GM18505 (cell line): ENCODE results near the gene SLC17A4.
"Not testable (repeated sequence)": the region's sequence is repeated elsewhere in the genome, so short reads cannot be mapped to it uniquely, and the experiment has no call there.

Experiments
- ATAC-seq: cut with Tn5 transposase; IDR thresholded peaks from one replicate; pipeline ENCODE4 v1.9.1; 2021; ENCODE audit not compliant: unreplicated experiment
- POLR2A ChIP-seq: IDR thresholded peaks from 4 replicates; pipeline ENCODE4 v1.6.1; 2011; ENCODE audit warnings: borderline replicate concordance; ENCODE audit not compliant: insufficient read depth, insufficient read length; ENCODE audit errors: extremely low read depth

Gene SLC17A4

DNA sequence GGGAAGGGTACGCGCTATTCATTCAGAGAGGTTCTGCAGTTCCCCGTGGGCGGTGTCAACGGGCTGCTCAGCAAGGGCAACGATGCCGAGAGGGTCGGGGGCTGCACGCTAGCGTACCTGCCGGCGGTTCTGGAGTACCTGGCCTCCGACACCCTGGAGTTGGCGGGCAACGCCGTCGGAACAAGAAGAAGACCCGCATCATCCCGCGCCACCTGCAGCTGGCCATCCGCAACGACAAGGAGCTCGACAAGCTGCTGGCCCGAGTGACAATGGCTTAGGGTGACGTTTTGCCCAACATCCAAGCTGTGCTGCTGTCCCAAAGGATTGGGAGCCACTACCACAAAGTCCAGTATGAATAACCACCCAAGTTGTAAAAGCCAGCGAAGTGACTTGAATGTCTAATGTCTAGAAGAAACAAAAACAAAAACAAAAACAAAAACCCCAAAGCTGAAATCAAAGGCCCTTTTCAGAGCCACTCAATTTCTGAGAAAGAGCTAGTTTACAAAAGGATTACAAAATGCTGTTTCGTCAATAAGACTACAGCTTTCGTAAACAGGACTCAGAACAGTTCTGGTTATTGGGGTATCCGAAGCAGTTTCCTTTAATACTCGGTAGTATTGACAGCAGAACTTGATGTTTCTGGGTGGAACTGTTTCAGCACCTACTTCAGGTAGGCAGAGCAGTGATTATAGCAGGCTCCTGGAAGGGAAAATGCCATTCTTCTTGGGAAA lies 21.9 kb upstream of the SLC17A4 start:
- TF ChIP-seq POLR2A = no peak
- ATAC-seq = no peak

DNA sequence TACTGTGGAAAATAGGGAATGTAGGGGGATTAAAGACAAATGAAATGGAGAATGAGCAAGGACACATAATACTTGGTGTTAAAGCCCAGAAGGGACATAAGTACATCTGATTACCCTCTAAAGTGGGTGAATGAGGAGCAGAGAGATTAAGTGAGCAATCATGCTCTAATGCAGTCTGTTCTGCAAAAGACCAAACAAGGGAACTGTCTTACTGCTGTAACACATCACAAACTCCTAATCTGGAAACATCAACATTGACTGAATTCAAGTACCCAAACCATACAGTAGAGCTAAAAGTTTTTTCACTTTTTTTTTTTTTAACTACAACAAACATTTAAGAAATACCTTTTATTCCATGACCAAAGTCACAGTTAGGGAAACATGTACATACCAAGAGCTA lies 19.3 kb upstream of the SLC17A4 start:
- ATAC-seq = no peak
- TF ChIP-seq POLR2A = no peak

DNA sequence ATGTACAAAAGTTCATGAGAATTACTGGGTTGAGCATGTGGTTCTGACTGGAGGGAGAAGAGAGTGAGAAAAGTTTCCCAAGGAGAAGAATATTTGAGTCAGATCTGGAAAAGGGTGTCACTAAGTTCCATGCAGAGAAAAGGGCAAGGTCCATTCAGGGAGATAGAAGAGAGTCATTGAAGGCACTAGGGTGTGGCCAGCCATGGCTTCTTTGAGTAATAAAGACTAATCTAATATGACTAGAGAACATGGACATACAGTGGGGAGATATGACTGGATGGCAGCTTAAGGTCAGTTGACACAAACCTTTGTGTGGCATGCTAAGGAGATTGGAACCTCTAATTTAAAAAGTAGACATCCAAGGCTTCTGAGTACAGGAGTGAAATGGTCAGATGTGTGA lies 10.7 kb upstream of the SLC17A4 start:
- ATAC-seq = no peak
- no peak for TF ChIP-seq POLR2A

GRCh38 chr6:25745836-25746235 lies 8.7 kb upstream of the SLC17A4 start:
- ATAC-seq = no peak
- no peak for TF ChIP-seq POLR2A

GRCh38 chr6:25746968-25747367 lies 7.6 kb upstream of the SLC17A4 start:
- TF ChIP-seq POLR2A = no peak
- ATAC-seq = no peak

DNA sequence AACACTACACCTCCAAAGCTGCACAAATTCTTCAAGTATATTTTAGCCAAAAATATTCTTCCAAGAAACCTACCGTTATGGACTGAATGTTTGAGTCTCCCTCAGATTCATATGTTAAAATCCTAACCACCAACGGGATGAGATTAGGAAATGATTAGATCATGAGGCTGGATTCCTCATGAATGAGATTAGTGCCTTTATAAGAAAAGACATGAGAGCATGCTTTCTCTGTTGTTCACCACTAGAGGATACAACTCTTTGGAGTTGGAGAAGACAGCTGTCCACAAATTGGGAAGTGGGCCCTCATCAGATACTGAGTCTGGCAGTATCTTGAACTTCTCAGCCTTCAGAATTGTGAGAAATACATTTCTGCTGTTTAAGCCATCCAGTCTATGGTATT lies 7.1 kb upstream of the SLC17A4 start:
- no peak for TF ChIP-seq POLR2A
- no peak for ATAC-seq

- no peak for ATAC-seq
- no peak for TF ChIP-seq POLR2A
These were observed 6.5 kb upstream of the SLC17A4 start for GRCh38 chr6:25748049-25748448.

DNA sequence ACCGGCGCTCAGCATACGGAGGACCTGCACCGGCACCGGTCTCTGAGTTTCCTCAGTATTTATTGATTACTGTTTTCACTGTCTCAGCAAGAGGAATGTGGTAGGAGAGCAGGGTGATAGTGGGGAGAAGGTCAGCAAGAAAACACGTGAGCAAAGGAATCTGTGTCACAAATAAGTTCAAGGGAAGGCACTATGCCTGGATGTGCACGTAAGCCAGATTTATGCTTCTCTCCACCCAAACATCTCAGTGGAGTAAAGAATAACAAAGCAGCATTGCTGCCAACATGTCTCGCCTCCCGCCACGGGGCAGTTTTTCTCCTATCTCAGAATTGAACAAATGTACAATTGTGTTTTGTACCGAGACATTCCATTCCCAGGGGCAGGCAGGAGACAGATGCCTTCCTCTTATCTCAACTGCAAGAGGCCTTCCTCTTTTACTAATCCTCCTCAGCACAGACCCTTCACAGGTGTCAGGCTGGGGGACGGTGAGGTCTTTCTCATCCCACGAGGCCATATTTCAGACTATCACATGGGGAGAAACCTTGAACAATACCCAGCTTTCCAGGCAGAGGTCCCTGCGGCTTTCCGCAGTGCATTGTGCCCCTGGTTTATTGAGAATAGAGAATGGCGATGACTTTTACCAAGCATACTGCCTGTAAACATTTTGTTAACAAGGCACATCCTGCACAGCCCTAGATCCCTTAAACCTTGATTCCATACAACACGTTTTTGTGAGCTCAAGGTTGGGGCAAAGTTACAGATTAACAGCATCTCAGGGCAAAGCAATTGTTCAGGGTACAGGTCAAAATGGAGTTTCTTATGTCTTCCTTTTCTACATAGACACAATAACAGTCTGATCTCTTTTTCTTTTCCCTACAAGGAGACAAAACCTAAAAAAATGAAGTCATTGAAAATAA lies 5.7 kb upstream of the SLC17A4 start:
- ATAC-seq = not testable (repeated sequence)

DNA sequence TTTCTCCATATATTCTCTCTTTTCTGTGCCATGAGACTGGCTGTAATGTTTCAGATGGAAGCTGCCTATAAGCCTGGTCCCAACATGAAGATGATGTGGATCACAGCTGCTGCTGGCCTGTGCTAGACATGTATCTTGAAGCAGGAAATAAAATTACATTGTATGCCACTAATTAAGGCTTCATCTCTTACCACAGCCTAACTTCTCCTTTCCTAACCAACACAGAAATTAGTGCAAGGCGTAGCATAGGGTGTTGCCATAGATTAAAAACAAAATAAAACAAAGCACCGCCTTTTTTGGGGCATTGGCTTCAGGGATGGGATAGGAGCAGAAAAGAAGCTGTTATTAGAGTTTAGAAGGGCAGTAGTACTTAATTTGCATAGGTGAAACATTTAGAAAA lies 4.7 kb upstream of the SLC17A4 start:
- TF ChIP-seq POLR2A = no peak
- no peak for ATAC-seq

GRCh38 chr6:25750906-25751305 lies 3.6 kb upstream of the SLC17A4 start:
- no peak for TF ChIP-seq POLR2A
- no peak for ATAC-seq

DNA sequence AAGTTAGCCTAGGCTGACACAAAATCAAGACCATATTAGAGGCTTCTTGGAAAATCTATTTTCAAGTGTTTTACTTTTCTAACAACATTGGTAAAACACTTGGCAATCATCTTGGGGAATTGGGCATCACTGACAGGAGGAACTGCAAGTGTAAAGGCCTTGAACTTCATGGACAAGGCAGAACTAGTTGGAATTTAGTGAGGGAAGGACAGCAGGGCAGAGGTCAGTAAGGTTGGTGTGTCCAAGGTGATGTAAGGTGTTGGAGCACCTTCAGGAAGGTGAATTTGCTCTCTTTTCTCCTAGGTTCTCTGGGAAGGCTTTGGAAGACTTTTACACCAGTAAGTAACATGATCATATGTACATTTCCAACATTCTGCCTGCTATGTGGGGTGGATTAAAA lies 1.5 kb upstream of the SLC17A4 start:
- no peak for TF ChIP-seq POLR2A

GRCh38 chr6:25755483-25755882 lies 941 bp downstream of the SLC17A4 start:
- no peak for TF ChIP-seq POLR2A
- ATAC-seq = no peak

More for the DNA sequence above, 1.5 kb upstream of the SLC17A4 start:
- ATAC-seq = no peak

GRCh38 chr6:25756382-25757363 lies 2.1 kb downstream of the SLC17A4 start:
- ATAC-seq = no peak
- TF ChIP-seq POLR2A = no peak
